Loucy (cell line): Measurements from ENCODE around the gene ZNF674.

Experiments
- H2AFZ ChIP-seq: fragments of 200-600 bp; sonication (generic); 2 replicates; pipeline ENCODE4 v1.6.0; 2016; ENCODE audit warnings: antibody characterized with exemption, mild to moderate bottlenecking, low read length, moderate library complexity
- H3F3A ChIP-seq: fragments of 200-600 bp; 2 replicates; pipeline ENCODE4 v1.6.0; 2016; ENCODE audit warnings: antibody characterized with exemption, low read depth, mild to moderate bottlenecking
- H3K27me3 ChIP-seq: fragments of 200-600 bp; sonication (generic); 2 replicates; pipeline ENCODE4 v1.6.1; 2014; ENCODE audit warnings: low read length, mild to moderate bottlenecking; ENCODE audit not compliant: insufficient read depth, poor library complexity, severe bottlenecking
- H3K36me3 ChIP-seq: fragments of 200-600 bp; sonication (generic); 2 replicates; pipeline ENCODE4 v1.6.1; 2016; ENCODE audit warnings: low read length; ENCODE audit not compliant: insufficient read depth
- H3K4me1 ChIP-seq: fragments of 200-600 bp; sonication (generic); 2 replicates; pipeline ENCODE4 v1.5.1; 2014; ENCODE audit warnings: low read length, mild to moderate bottlenecking; ENCODE audit not compliant: insufficient read depth, poor library complexity, severe bottlenecking
- H3K4me2 ChIP-seq: fragments of 200-600 bp; sonication (generic); 2 replicates; pipeline ENCODE4 v1.6.0; 2014; ENCODE audit warnings: antibody characterized with exemption, low read length, low read depth, mild to moderate bottlenecking; ENCODE audit not compliant: poor library complexity, severe bottlenecking
- H3K4me3 ChIP-seq: fragments of 200-600 bp; sonication (generic); 2 replicates; pipeline ENCODE4 v1.5.1; 2014; ENCODE audit warnings: low read length, mild to moderate bottlenecking, mixed read lengths; ENCODE audit not compliant: poor library complexity, severe bottlenecking
- H3K79me2 ChIP-seq: fragments of 200-600 bp; sonication (generic); 2 replicates; pipeline ENCODE4 v1.6.1; 2014; ENCODE audit warnings: low read length; ENCODE audit not compliant: insufficient read depth
- H3K9ac ChIP-seq: fragments of 200-600 bp; sonication (generic); 2 replicates; pipeline ENCODE4 v1.6.0; 2014; ENCODE audit warnings: mild to moderate bottlenecking, low read depth, low read length, moderate library complexity; ENCODE audit not compliant: poor library complexity, severe bottlenecking
- H3K9me2 ChIP-seq: fragments of 200-600 bp; sonication (generic); replicated peaks from 2 replicates; pipeline ENCODE4 v1.6.1; 2016; ENCODE audit warnings: low read depth, low read length, mixed read lengths
- H3K9me3 ChIP-seq: fragments of 200-600 bp; sonication (generic); 2 replicates; pipeline ENCODE4 v1.6.1; 2014; ENCODE audit warnings: mild to moderate bottlenecking, antibody characterized with exemption, low read length, low read depth; ENCODE audit not compliant: insufficient read depth
- H4K20me1 ChIP-seq: fragments of 200-600 bp; sonication (generic); 2 replicates; pipeline ENCODE4 v1.6.0; 2014; ENCODE audit warnings: antibody characterized with exemption, low read length, mild to moderate bottlenecking; ENCODE audit not compliant: insufficient read depth, poor library complexity, severe bottlenecking
- EZH2phosphoT487 ChIP-seq: fragments of 200-600 bp; IDR thresholded peaks from 2 replicates; pipeline ENCODE4 v1.6.1; 2018; ENCODE audit warnings: antibody characterized with exemption, mild to moderate bottlenecking, moderate library complexity, borderline replicate concordance
- TF ChIP-seq, protein P1 (sequence below): fragments of 200-600 bp; sonication (generic); conservative IDR thresholded peaks from 2 replicates; pipeline ENCODE4 v1.5.1; 2014; ENCODE audit warnings: mild to moderate bottlenecking, antibody characterized with exemption, low read length

ZNF674 gene

GRCh38 chrX:46506076-46506475, 39.1 kb downstream of the ZNF674 start:
- H3F3A ChIP-seq = no peaks in the 10 kb centered on the region
- no peaks in the 10 kb centered on the region for H3K27me3 ChIP-seq
- H3K4me1 ChIP-seq = no peaks in the 10 kb centered on the region
- no peaks in the 10 kb centered on the region for H3K9me3 ChIP-seq
- no peak overlapping the region for H3K4me2 ChIP-seq
- H4K20me1 ChIP-seq = no peaks in the 10 kb centered on the region
- no peak overlapping the region for H3K4me3 ChIP-seq
- TF ChIP-seq, protein P1, sequence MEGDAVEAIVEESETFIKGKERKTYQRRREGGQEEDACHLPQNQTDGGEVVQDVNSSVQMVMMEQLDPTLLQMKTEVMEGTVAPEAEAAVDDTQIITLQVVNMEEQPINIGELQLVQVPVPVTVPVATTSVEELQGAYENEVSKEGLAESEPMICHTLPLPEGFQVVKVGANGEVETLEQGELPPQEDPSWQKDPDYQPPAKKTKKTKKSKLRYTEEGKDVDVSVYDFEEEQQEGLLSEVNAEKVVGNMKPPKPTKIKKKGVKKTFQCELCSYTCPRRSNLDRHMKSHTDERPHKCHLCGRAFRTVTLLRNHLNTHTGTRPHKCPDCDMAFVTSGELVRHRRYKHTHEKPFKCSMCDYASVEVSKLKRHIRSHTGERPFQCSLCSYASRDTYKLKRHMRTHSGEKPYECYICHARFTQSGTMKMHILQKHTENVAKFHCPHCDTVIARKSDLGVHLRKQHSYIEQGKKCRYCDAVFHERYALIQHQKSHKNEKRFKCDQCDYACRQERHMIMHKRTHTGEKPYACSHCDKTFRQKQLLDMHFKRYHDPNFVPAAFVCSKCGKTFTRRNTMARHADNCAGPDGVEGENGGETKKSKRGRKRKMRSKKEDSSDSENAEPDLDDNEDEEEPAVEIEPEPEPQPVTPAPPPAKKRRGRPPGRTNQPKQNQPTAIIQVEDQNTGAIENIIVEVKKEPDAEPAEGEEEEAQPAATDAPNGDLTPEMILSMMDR = no peak
- H2AFZ ChIP-seq = no peak overlapping the region
- no peak overlapping the region for H3K9ac ChIP-seq
- no peaks in the 10 kb centered on the region for H3K79me2 ChIP-seq
- no peaks in the 10 kb centered on the region for H3K9me2 ChIP-seq
- H3K36me3 ChIP-seq = no peaks in the 10 kb centered on the region

DNA sequence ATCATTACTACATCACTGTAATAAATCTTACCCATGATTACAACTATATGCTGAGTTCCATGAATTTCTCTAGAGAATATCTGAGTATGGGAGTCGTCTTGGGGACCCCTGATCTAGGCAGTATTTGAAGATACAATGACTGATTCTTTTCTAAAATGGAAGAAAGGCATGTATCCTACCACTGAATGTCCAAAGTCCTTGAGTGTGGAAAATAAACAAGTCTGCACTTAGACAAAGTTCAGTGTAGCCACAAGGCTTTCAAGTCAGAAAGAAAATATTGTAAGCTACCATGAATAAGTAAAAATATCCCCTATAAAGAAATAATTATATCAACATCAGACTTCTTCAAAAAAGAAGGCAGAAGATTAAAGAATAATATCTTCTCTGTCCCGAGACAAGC, 42.4 kb downstream of the ZNF674 start:
- H3K36me3 ChIP-seq = peaks cover 6% of the 10 kb centered on the region; the same call in 1 of the 2 replicates
- TF ChIP-seq, protein P1 = no peak
- no peak for TF ChIP-seq EZH2phosphoT487
- H3K9ac ChIP-seq = no peak overlapping the region

DNA sequence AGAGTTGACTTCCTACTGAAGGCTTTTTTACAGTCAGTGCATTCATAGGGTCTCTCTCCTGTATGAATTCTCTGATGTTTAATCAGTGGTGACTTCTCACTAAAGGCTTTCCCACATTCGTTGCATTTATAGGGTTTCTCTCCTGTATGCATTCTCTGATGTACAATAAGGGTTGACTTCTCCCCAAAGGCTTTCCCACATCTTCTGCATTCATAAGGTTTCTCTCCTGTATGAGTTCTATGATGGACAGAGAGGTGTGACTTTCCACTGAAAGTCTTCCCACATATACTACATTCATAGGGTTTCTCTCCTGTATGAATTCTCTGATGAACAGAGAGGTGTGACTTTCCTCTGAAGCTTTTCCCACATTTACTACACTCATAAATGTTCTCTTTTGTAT, 45.2 kb downstream of the ZNF674 start:
- TF ChIP-seq, protein P1 = no peak
- TF ChIP-seq EZH2phosphoT487 = no peak
- Histone ChIP-seq H3K4me1 (no peaks in the 10 kb centered on the region), H3K4me2 (no peak overlapping the region), H3K9ac (no peak overlapping the region), H2AFZ (no peak overlapping the region), H3K27me3 (no peaks in the 10 kb centered on the region), H4K20me1 (no peaks in the 10 kb centered on the region), H3K9me2 (no peaks in the 10 kb centered on the region), H3K79me2 (no peaks in the 10 kb centered on the region), H3F3A (no peaks in the 10 kb centered on the region), H3K4me3 (no peak overlapping the region), H3K9me3 (peaks cover 11% of the 10 kb centered on the region; the same call in 1 of the 2 replicates), H3K36me3 (peaks cover 6% of the 10 kb centered on the region; the same call in 1 of the 2 replicates)

More for the DNA sequence above, 42.4 kb downstream of the ZNF674 start:
- Histone ChIP-seq H3K79me2 (no peaks in the 10 kb centered on the region), H3K27me3 (no peaks in the 10 kb centered on the region), H4K20me1 (no peaks in the 10 kb centered on the region), H3K4me1 (no peaks in the 10 kb centered on the region), H3K9me3 (peaks cover 11% of the 10 kb centered on the region; the same call in 1 of the 2 replicates), H3K4me3 (no peak overlapping the region), H3K4me2 (no peak overlapping the region), H3K9me2 (no peaks in the 10 kb centered on the region), H3F3A (no peaks in the 10 kb centered on the region), H2AFZ (no peak overlapping the region)
